Measurements from ENCODE around the gene CSNK1E.
"Not testable (repeated sequence)": the region's sequence is repeated elsewhere in the genome, so short reads cannot be mapped to it uniquely, and the experiment has no call there.

CSNK1E gene

GRCh38 chr22:38317122-38317994, at the start of gene CSNK1E:
CSNK1E (minus strand) TSS chr22:38317433; CDS start chr22:38314157, 3,276 bp downstream.
- DNase-seq (ENCODE audit: low read depth) = peak; percentile 46

- DNase-seq (ENCODE audit: low read depth) = not testable (repeated sequence)
These were observed 48.6 kb upstream of the CSNK1E start for GRCh38 chr22:38365829-38366228.

GRCh38 chr22:38365174-38365573, 47.9 kb upstream of the CSNK1E start:
- not testable (repeated sequence) for DNase-seq (ENCODE audit: low read depth)

- DNase-seq (ENCODE audit: low read depth) = not testable (repeated sequence)
These were observed 43.3 kb upstream of the CSNK1E start for GRCh38 chr22:38360560-38360959.

GRCh38 chr22:38359817-38360216, 42.6 kb upstream of the CSNK1E start:
- not testable (repeated sequence) for DNase-seq (ENCODE audit: low read depth)

GRCh38 chr22:38357971-38358370, 40.7 kb upstream of the CSNK1E start:
- not testable (repeated sequence) for DNase-seq (ENCODE audit: low read depth)

GRCh38 chr22:38355275-38355674, 38.0 kb upstream of the CSNK1E start:
- DNase-seq (ENCODE audit: low read depth) = no peak

- DNase-seq (ENCODE audit: low read depth) = no peak
These were observed 36.5 kb upstream of the CSNK1E start for GRCh38 chr22:38353701-38354100.

GRCh38 chr22:38353142-38353629, 36.0 kb upstream of the CSNK1E start:
- DNase-seq (ENCODE audit: low read depth) = peak; percentile 40

- DNase-seq (ENCODE audit: low read depth) = no peak
These were observed 35.2 kb upstream of the CSNK1E start for GRCh38 chr22:38352436-38352835.

- no peak for DNase-seq (ENCODE audit: low read depth)
These were observed 33.5 kb upstream of the CSNK1E start for GRCh38 chr22:38350444-38351359.

- no peak for DNase-seq (ENCODE audit: low read depth)
These were observed 31.7 kb upstream of the CSNK1E start for GRCh38 chr22:38348751-38349496.

- no peak for DNase-seq (ENCODE audit: low read depth)
These were observed 30.9 kb upstream of the CSNK1E start for GRCh38 chr22:38347944-38348750.

- DNase-seq (ENCODE audit: low read depth) = no peak
These were observed 30.1 kb upstream of the CSNK1E start for GRCh38 chr22:38347181-38347943.

GRCh38 chr22:38346506-38346905, 29.3 kb upstream of the CSNK1E start:
- DNase-seq (ENCODE audit: low read depth) = no peak

GRCh38 chr22:38345782-38346181, 28.5 kb upstream of the CSNK1E start:
- no peak for DNase-seq (ENCODE audit: low read depth)

GRCh38 chr22:38339893-38340292, 22.7 kb upstream of the CSNK1E start:
- DNase-seq (ENCODE audit: low read depth) = not testable (repeated sequence)

GRCh38 chr22:38338772-38339379, 21.6 kb upstream of the CSNK1E start:
- no peak for DNase-seq (ENCODE audit: low read depth)

- no peak for DNase-seq (ENCODE audit: low read depth)
These were observed 19.5 kb upstream of the CSNK1E start for GRCh38 chr22:38336699-38337098.

GRCh38 chr22:38335077-38335476, 17.8 kb upstream of the CSNK1E start:
- DNase-seq (ENCODE audit: low read depth) = no peak

Data from stimulated activated CD8-positive, alpha-beta memory T cell treated with anti-CD3 and anti-CD28 coated beads, Interleukin-7, amount 100 ng/mL, for 24 hours (primary cell).